Fibroblast of pulmonary artery (primary cell): ENCODE results near the gene PACS1.

ENCODE experiments used
- DNase-seq: peaks from one replicate; pipeline ENCODE4 v3.0.0-alpha.2; 2010; ENCODE audit warnings: low read depth
- H3K4me3 ChIP-seq: replicated peaks from 2 replicates; pipeline ENCODE4 v1.5.1; 2011; ENCODE audit warnings: low read depth, mild to moderate bottlenecking, control low read depth, low read length, moderate library complexity
- CTCF ChIP-seq: IDR thresholded peaks from 2 replicates; pipeline ENCODE4 v1.5.1; 2011; ENCODE audit warnings: mild to moderate bottlenecking, control low read depth, low read length, inconsistent platforms; ENCODE audit errors: missing control alignments

Gene PACS1

DNA sequence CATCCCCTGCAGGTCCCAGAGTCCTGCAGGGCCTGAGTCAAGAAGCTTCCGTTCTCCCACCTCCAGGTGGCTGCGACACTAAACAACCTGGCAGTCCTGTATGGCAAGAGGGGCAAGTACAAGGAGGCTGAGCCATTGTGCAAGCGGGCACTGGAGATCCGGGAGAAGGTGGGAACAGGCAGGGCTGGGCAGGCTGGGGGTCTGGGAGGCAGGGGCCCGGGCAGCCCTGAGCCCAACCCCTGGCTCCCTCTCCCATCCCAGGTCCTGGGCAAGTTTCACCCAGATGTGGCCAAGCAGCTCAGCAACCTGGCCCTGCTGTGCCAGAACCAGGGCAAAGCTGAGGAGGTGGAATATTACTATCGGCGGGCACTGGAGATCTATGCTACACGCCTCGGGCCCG is 193.7 kb downstream of the PACS1 start:
- TF ChIP-seq CTCF: no peak
- DNase-seq: no peak
- H3K4me3 ChIP-seq: no peak overlapping the region

DNA sequence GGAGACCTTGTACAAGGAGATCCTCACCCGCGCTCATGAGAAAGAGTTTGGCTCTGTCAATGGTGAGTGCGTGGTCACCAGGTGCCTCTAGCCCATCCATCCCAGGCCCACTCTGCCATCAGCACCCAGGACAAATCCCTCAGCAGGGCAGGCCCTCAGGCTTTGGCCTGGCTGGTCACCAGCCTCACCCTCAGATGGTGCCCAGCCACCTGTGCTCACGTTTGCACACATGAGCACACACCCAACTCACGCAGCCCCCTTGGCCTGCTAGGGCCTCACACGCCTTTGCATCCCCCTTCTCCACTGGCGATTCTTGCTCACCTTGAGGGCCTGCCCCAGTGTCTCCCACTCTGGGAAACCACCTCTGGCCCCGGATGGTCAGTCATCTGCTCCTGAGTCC is 194.3 kb downstream of the PACS1 start:
- no peak overlapping the region for H3K4me3 ChIP-seq
- no peak for TF ChIP-seq CTCF
- no peak for DNase-seq

DNA sequence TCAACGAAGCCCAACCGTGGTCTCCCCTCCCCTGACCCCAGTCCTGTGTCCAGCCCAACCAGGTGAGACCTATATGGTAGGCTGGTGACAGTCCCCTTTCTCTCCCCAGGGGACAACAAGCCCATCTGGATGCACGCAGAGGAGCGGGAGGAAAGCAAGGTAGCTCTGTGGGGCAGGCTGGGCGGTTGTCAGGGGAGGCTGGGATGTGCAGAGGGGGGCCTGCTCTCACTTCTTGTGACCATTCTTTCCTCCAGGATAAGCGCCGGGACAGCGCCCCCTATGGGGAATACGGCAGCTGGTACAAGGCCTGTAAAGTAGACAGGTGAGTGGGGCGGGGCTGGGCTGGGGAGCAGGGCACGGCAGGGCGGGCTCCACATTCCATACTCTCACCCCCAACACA is 194.8 kb downstream of the PACS1 start:
- TF ChIP-seq CTCF: peak; percentile 26
- DNase-seq: no peak
- H3K4me3 ChIP-seq: no peak overlapping the region

GRCh38 chr11:66265531-66266377 is 195.7 kb downstream of the PACS1 start:
- no peak overlapping the region for H3K4me3 ChIP-seq
- DNase-seq: no peak
- TF ChIP-seq CTCF: no peak

GRCh38 chr11:66266378-66267038 is 196.4 kb downstream of the PACS1 start:
- peak overlapping the region; percentile 99 for H3K4me3 ChIP-seq
- no peak for DNase-seq
- TF ChIP-seq CTCF: no peak

GRCh38 chr11:66267039-66267378 is 196.9 kb downstream of the PACS1 start:
- TF ChIP-seq CTCF: no peak
- DNase-seq: no peak
- H3K4me3 ChIP-seq: peak overlapping the region; percentile 99
